HG03520 (cell line): Measurements from ENCODE around the gene EFNA4.
"Not testable (repeated sequence)": the region's sequence is repeated elsewhere in the genome, so short reads cannot be mapped to it uniquely, and the experiment has no call there.

Experiments
- ATAC-seq: cut with Tn5 transposase; IDR thresholded peaks from one replicate; pipeline ENCODE4 v1.9.1; 2021; ENCODE audit warnings: mild to moderate bottlenecking, moderate library complexity; ENCODE audit not compliant: unreplicated experiment

Gene EFNA4

GRCh38 chr1:155116113-155116764 lies 52.7 kb downstream of the EFNA4 start:
- no peak for ATAC-seq

DNA sequence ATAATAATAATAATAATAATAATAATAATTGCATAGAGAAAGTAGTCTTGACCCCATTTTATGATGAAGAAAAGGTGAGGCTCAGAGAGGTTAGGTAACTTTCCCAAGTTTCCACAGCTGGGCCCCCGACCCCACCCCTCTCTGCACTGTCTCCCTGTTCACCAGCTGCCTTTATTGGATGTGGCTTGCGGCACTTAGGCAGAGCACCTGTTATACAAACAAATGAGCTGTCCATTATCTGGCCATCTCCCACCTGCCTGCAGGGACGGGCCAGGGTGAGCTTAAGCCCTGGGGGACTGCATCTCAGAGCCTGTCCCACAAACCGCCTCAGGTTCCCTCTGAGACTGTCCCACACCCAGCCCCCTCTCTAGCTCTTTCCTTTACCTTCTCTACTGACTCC lies 54.1 kb downstream of the EFNA4 start:
- no peak for ATAC-seq

DNA sequence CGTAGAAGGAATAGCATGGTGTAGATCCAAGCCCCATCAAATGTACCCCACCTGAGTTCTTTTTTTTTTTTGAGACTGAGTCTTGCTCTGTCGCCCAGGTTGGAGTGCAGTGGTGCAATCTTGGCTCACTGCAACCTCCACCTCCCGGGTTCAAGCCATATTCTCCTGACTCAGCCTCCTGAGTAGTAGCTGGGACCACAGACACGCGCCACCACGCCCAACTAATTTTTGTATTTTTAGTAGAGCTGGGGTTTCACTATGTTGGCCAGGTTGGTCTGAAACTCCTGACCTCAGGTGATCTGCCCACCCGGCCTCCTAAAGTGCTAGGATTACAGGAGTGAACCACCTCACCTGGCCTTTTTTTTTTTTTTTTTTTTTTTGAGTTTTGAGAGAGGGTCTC lies 54.5 kb downstream of the EFNA4 start:
- ATAC-seq = not testable (repeated sequence)
